H9 (cell line): ENCODE data around the gene TEF. TPM values are rescaled to one million over a fixed set of nuclear protein-coding genes. Genes with fewer than 3 reads are reported as not detected.

Experiments
- DNase-seq: peaks from one replicate; pipeline ENCODE4 v3.0.0-alpha.2; 2017
- H2AFZ ChIP-seq: one replicate; pipeline ENCODE4 v1.6.1; 2013; ENCODE audit warnings: mild to moderate bottlenecking, low read length, control low read depth, moderate library complexity
- H2AK5ac ChIP-seq: 2 replicates; pipeline ENCODE4 v1.6.1; 2013; ENCODE audit warnings: low read length, control low read depth, mixed read lengths; ENCODE audit not compliant: insufficient read length
- H2BK120ac ChIP-seq: one replicate; pipeline ENCODE4 v1.6.1; 2013; ENCODE audit warnings: low read depth, mild to moderate bottlenecking, low read length, control low read depth, inconsistent platforms; ENCODE audit not compliant: poor library complexity, severe bottlenecking
- H2BK12ac ChIP-seq: 2 replicates; pipeline ENCODE4 v1.6.1; 2013; ENCODE audit warnings: low read length, control low read depth, mixed read lengths, low read depth; ENCODE audit not compliant: insufficient read length
- H2BK15ac ChIP-seq: 2 replicates; pipeline ENCODE4 v1.6.1; 2013; ENCODE audit warnings: low read depth, low read length, control low read depth
- H2BK20ac ChIP-seq: one replicate; pipeline ENCODE4 v1.6.1; 2013; ENCODE audit warnings: low read depth, mild to moderate bottlenecking, low read length, control low read depth, inconsistent platforms; ENCODE audit not compliant: poor library complexity, severe bottlenecking
- H2BK5ac ChIP-seq: 2 replicates; pipeline ENCODE4 v1.6.1; 2013; ENCODE audit warnings: low read length, control low read depth, mixed read lengths; ENCODE audit not compliant: insufficient read length
- H3K14ac ChIP-seq: 2 replicates; pipeline ENCODE4 v1.6.1; 2013; ENCODE audit warnings: low read length, control low read depth; ENCODE audit not compliant: insufficient read depth
- H3K18ac ChIP-seq: 2 replicates; pipeline ENCODE4 v1.6.1; 2013; ENCODE audit warnings: low read depth, mild to moderate bottlenecking, mixed read lengths, low read length, control low read depth; ENCODE audit not compliant: insufficient read length
- H3K23ac ChIP-seq: 2 replicates; pipeline ENCODE4 v1.6.1; 2013; ENCODE audit warnings: low read length, control low read depth, mixed read lengths, low read depth; ENCODE audit not compliant: insufficient read length
- H3K23me2 ChIP-seq: 2 replicates; pipeline ENCODE4 v1.6.1; 2013; ENCODE audit warnings: low read depth, mild to moderate bottlenecking, mixed read lengths, low read length, control low read depth; ENCODE audit not compliant: insufficient read length, poor library complexity, severe bottlenecking
- H3K27ac ChIP-seq: 2 replicates; pipeline ENCODE4 v1.5.1; 2013; ENCODE audit warnings: low read length, control low read depth, mixed read lengths, low read depth; ENCODE audit not compliant: insufficient read length
- H3K27me3 ChIP-seq: 2 replicates; pipeline ENCODE4 v1.6.1; 2013; ENCODE audit warnings: low read length, control low read depth, inconsistent platforms; ENCODE audit not compliant: insufficient read depth
- H3K4ac ChIP-seq: 2 replicates; pipeline ENCODE4 v1.6.1; 2013; ENCODE audit warnings: low read depth, mild to moderate bottlenecking, control low read depth, inconsistent platforms, low read length, moderate library complexity
- H3K4me1 ChIP-seq: 2 replicates; pipeline ENCODE4 v1.6.1; 2013; ENCODE audit warnings: low read length, control low read depth, inconsistent platforms; ENCODE audit not compliant: insufficient read depth
- H3K4me2 ChIP-seq: 2 replicates; pipeline ENCODE4 v1.6.1; 2013; ENCODE audit warnings: low read length, control low read depth, mixed read lengths; ENCODE audit not compliant: insufficient read length, insufficient read depth
- H3K56ac ChIP-seq: 2 replicates; pipeline ENCODE4 v1.6.1; 2013; ENCODE audit warnings: low read depth, mild to moderate bottlenecking, mixed read lengths, low read length, control low read depth; ENCODE audit not compliant: insufficient read length
- H3K79me1 ChIP-seq: 2 replicates; pipeline ENCODE4 v1.6.1; 2013; ENCODE audit warnings: low read depth, mild to moderate bottlenecking, moderate library complexity, low read length, control low read depth, inconsistent platforms; ENCODE audit not compliant: insufficient read depth, poor library complexity, severe bottlenecking
- H3K79me2 ChIP-seq: 2 replicates; pipeline ENCODE4 v1.6.1; 2013; ENCODE audit warnings: low read length, control low read depth, inconsistent platforms; ENCODE audit not compliant: insufficient read depth
- H3K9ac ChIP-seq: 2 replicates; pipeline ENCODE4 v1.6.1; 2013; ENCODE audit warnings: low read length, control low read depth, mixed read lengths; ENCODE audit not compliant: insufficient read length; ENCODE audit errors: extremely low read depth
- H3K9me3 ChIP-seq: one replicate; pipeline ENCODE4 v1.6.1; 2013; ENCODE audit warnings: low read depth, low read length, inconsistent platforms; ENCODE audit not compliant: control insufficient read depth
- H3T11ph ChIP-seq: one replicate; pipeline ENCODE4 v1.6.1; 2013; ENCODE audit warnings: mild to moderate bottlenecking, low read length, control low read depth, inconsistent platforms
- H4K20me1 ChIP-seq: one replicate; pipeline ENCODE4 v1.6.1; 2013; ENCODE audit not compliant: control insufficient read depth, insufficient read length, insufficient read depth
- H4K5ac ChIP-seq: 2 replicates; pipeline ENCODE4 v1.6.1; 2013; ENCODE audit warnings: low read depth, mild to moderate bottlenecking, mixed read lengths, low read length, control low read depth; ENCODE audit not compliant: insufficient read length
- H4K8ac ChIP-seq: replicated peaks from 2 replicates; pipeline ENCODE4 v1.6.1; 2013; ENCODE audit warnings: low read length, control low read depth, mixed read lengths, low read depth; ENCODE audit not compliant: insufficient read length
- H4K91ac ChIP-seq: 2 replicates; pipeline ENCODE4 v1.6.1; 2013; ENCODE audit warnings: low read depth, mild to moderate bottlenecking, moderate library complexity, mixed read lengths, low read length, control low read depth; ENCODE audit not compliant: insufficient read length
- H3K27ac Mint-ChIP-seq, 3 experiments: 2 replicates in 2 of 3; 3 replicates in 1 of 3; pipeline ENCODE4 v1.8.0; 2020 to 2021; ENCODE audit warnings: mixed read lengths in 3 of 3, mild to moderate bottlenecking in 1 of 3, moderate library complexity in 1 of 3
- H3K27me3 Mint-ChIP-seq: 2 replicates; pipeline ENCODE4 v1.8.0; 2021; ENCODE audit warnings: low read depth, mild to moderate bottlenecking, moderate library complexity, mixed read lengths
- H3K36me3 Mint-ChIP-seq, 3 experiments: 2 replicates in 2 of 3; 3 replicates in 1 of 3; pipeline ENCODE4 v1.8.0; 2020 to 2021; ENCODE audit warnings: low read depth in 3 of 3, mixed read lengths in 3 of 3; ENCODE audit not compliant: insufficient read depth in 1 of 3
- H3K4me1 Mint-ChIP-seq, 2 experiments: 2 replicates each; pipeline ENCODE4 v1.8.0; 2020; ENCODE audit warnings: mixed read lengths in 2 of 2
- H3K4me3 Mint-ChIP-seq, 2 experiments: 2 replicates in 1 of 2; 3 replicates in 1 of 2; pipeline ENCODE4 v1.8.0; 2020 to 2021; ENCODE audit warnings: mild to moderate bottlenecking in 2 of 2, mixed read lengths in 2 of 2, moderate library complexity in 1 of 2
- H3K9me3 Mint-ChIP-seq, 2 experiments: 2 replicates in 1 of 2; 3 replicates in 1 of 2; pipeline ENCODE4 v1.8.0; 2020; ENCODE audit warnings: mild to moderate bottlenecking in 2 of 2, mixed read lengths in 2 of 2, moderate library complexity in 1 of 2
- WGBS: extraction: QIAGEN DNeasy Blood & Tissue Kit; methylation state at CpG from one replicate; pipeline ENCODE4 v1.1.7; 2013; ENCODE audit warnings: missing lambda C conversion rate, low lambda C conversion rate, mixed read lengths; ENCODE audit not compliant: insufficient read length; ENCODE audit errors: extremely low coverage; 5-methylcytosine and 5-hydroxymethylcytosine counted together
- total RNA-seq: library from RNA; stranded (reverse); gene quantifications from 2 replicates; pipeline ENCODE4 v1.2.1, GENCODE V29; 2021
- TF ChIP-seq, protein P1 (sequence below): fragments of 200-600 bp; sonication (generic); conservative IDR thresholded peaks from 3 replicates; pipeline ENCODE4 v1.8.0; 2021; ENCODE audit warnings: antibody characterized with exemption, mild to moderate bottlenecking

Gene TEF
- total RNA-seq, 1 experiment from 2014 or later, result 17.9 TPM

GRCh38 chr22:41347066-41347859 is 34.5 kb upstream of the TEF start:
- Histone ChIP-seq H3K9ac (no peak overlapping the region), H2BK5ac (no peak overlapping the region)
- H3K36me3 Mint-ChIP-seq, result peaks cover 19 to 83% (median 73%) of the 10 kb centered on the region in 3 experiments; a peak in 6 of 7 replicates

More at GRCh38 chr22:41347066-41347859, 34.5 kb upstream of the TEF start:
- Histone ChIP-seq H3K79me1 (no peaks in the 10 kb centered on the region), H2BK20ac (no peak overlapping the region), H3K9me3 (no peaks in the 10 kb centered on the region), H4K5ac (no peak overlapping the region), H3K56ac (no peak overlapping the region), H4K20me1 (no peaks in the 10 kb centered on the region), H3K18ac (no peak overlapping the region), H3K4me2 (no peak overlapping the region), H4K91ac (no peak overlapping the region), H3K23ac (no peak overlapping the region), H2BK120ac (no peak overlapping the region), H2BK12ac (no peak overlapping the region), H3K4me1 (no peaks in the 10 kb centered on the region), H4K8ac (no peak overlapping the region), H2AK5ac (no peak overlapping the region), H3K23me2 (no peaks in the 10 kb centered on the region), H3K79me2 (no peaks in the 10 kb centered on the region), H2BK15ac (no peak overlapping the region), H3K27me3 (no peaks in the 10 kb centered on the region), H2AFZ (no peak overlapping the region), H3K4ac (no peak overlapping the region), H3K27ac (no peak overlapping the region), H3K14ac (no peak overlapping the region; the same call in 1 of the 2 replicates), H3T11ph (no peak overlapping the region)
- WGBS, result no CpG with 5 or more reads among the region's 18 CpGs
- Mint-ChIP-seq H3K4me3 (no peak overlapping the region), H3K27ac (no peak overlapping the region; a peak in 1 of 7 replicates), H3K27me3 (no peaks in the 10 kb centered on the region; the same call in 1 of the 2 replicates), H3K9me3 (no peaks in the 10 kb centered on the region), H3K4me1 (no peaks in the 10 kb centered on the region)
- DNase-seq, result no peak
- TF ChIP-seq, protein P1, sequence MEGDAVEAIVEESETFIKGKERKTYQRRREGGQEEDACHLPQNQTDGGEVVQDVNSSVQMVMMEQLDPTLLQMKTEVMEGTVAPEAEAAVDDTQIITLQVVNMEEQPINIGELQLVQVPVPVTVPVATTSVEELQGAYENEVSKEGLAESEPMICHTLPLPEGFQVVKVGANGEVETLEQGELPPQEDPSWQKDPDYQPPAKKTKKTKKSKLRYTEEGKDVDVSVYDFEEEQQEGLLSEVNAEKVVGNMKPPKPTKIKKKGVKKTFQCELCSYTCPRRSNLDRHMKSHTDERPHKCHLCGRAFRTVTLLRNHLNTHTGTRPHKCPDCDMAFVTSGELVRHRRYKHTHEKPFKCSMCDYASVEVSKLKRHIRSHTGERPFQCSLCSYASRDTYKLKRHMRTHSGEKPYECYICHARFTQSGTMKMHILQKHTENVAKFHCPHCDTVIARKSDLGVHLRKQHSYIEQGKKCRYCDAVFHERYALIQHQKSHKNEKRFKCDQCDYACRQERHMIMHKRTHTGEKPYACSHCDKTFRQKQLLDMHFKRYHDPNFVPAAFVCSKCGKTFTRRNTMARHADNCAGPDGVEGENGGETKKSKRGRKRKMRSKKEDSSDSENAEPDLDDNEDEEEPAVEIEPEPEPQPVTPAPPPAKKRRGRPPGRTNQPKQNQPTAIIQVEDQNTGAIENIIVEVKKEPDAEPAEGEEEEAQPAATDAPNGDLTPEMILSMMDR, result no peak
